H9 (cell line): Measurements from ENCODE around the gene SEMA4C. TPM values are rescaled to one million over a fixed set of nuclear protein-coding genes. Genes with fewer than 3 reads are reported as not detected.

Source experiments
- DNase-seq: peaks from one replicate; pipeline ENCODE4 v3.0.0-alpha.2; 2017
- H2AFZ ChIP-seq: one replicate; pipeline ENCODE4 v1.6.1; 2013; ENCODE audit warnings: mild to moderate bottlenecking, low read length, control low read depth, moderate library complexity
- H2AK5ac ChIP-seq: 2 replicates; pipeline ENCODE4 v1.6.1; 2013; ENCODE audit warnings: low read length, control low read depth, mixed read lengths; ENCODE audit not compliant: insufficient read length
- H2BK120ac ChIP-seq: one replicate; pipeline ENCODE4 v1.6.1; 2013; ENCODE audit warnings: low read depth, mild to moderate bottlenecking, low read length, control low read depth, inconsistent platforms; ENCODE audit not compliant: poor library complexity, severe bottlenecking
- H2BK12ac ChIP-seq: 2 replicates; pipeline ENCODE4 v1.6.1; 2013; ENCODE audit warnings: low read length, control low read depth, mixed read lengths, low read depth; ENCODE audit not compliant: insufficient read length
- H2BK15ac ChIP-seq: 2 replicates; pipeline ENCODE4 v1.6.1; 2013; ENCODE audit warnings: low read depth, low read length, control low read depth
- H2BK20ac ChIP-seq: one replicate; pipeline ENCODE4 v1.6.1; 2013; ENCODE audit warnings: low read depth, mild to moderate bottlenecking, low read length, control low read depth, inconsistent platforms; ENCODE audit not compliant: poor library complexity, severe bottlenecking
- H2BK5ac ChIP-seq: 2 replicates; pipeline ENCODE4 v1.6.1; 2013; ENCODE audit warnings: low read length, control low read depth, mixed read lengths; ENCODE audit not compliant: insufficient read length
- H3K14ac ChIP-seq: 2 replicates; pipeline ENCODE4 v1.6.1; 2013; ENCODE audit warnings: low read length, control low read depth; ENCODE audit not compliant: insufficient read depth
- H3K18ac ChIP-seq: 2 replicates; pipeline ENCODE4 v1.6.1; 2013; ENCODE audit warnings: low read depth, mild to moderate bottlenecking, mixed read lengths, low read length, control low read depth; ENCODE audit not compliant: insufficient read length
- H3K23ac ChIP-seq: 2 replicates; pipeline ENCODE4 v1.6.1; 2013; ENCODE audit warnings: low read length, control low read depth, mixed read lengths, low read depth; ENCODE audit not compliant: insufficient read length
- H3K23me2 ChIP-seq: 2 replicates; pipeline ENCODE4 v1.6.1; 2013; ENCODE audit warnings: low read depth, mild to moderate bottlenecking, mixed read lengths, low read length, control low read depth; ENCODE audit not compliant: insufficient read length, poor library complexity, severe bottlenecking
- H3K27ac ChIP-seq: 2 replicates; pipeline ENCODE4 v1.5.1; 2013; ENCODE audit warnings: low read length, control low read depth, mixed read lengths, low read depth; ENCODE audit not compliant: insufficient read length
- H3K27me3 ChIP-seq: 2 replicates; pipeline ENCODE4 v1.6.1; 2013; ENCODE audit warnings: low read length, control low read depth, inconsistent platforms; ENCODE audit not compliant: insufficient read depth
- H3K4ac ChIP-seq: 2 replicates; pipeline ENCODE4 v1.6.1; 2013; ENCODE audit warnings: low read depth, mild to moderate bottlenecking, control low read depth, inconsistent platforms, low read length, moderate library complexity
- H3K4me1 ChIP-seq: 2 replicates; pipeline ENCODE4 v1.6.1; 2013; ENCODE audit warnings: low read length, control low read depth, inconsistent platforms; ENCODE audit not compliant: insufficient read depth
- H3K4me2 ChIP-seq: 2 replicates; pipeline ENCODE4 v1.6.1; 2013; ENCODE audit warnings: low read length, control low read depth, mixed read lengths; ENCODE audit not compliant: insufficient read length, insufficient read depth
- H3K56ac ChIP-seq: 2 replicates; pipeline ENCODE4 v1.6.1; 2013; ENCODE audit warnings: low read depth, mild to moderate bottlenecking, mixed read lengths, low read length, control low read depth; ENCODE audit not compliant: insufficient read length
- H3K79me1 ChIP-seq: 2 replicates; pipeline ENCODE4 v1.6.1; 2013; ENCODE audit warnings: low read depth, mild to moderate bottlenecking, moderate library complexity, low read length, control low read depth, inconsistent platforms; ENCODE audit not compliant: insufficient read depth, poor library complexity, severe bottlenecking
- H3K79me2 ChIP-seq: 2 replicates; pipeline ENCODE4 v1.6.1; 2013; ENCODE audit warnings: low read length, control low read depth, inconsistent platforms; ENCODE audit not compliant: insufficient read depth
- H3K9ac ChIP-seq: 2 replicates; pipeline ENCODE4 v1.6.1; 2013; ENCODE audit warnings: low read length, control low read depth, mixed read lengths; ENCODE audit not compliant: insufficient read length; ENCODE audit errors: extremely low read depth
- H3K9me3 ChIP-seq: one replicate; pipeline ENCODE4 v1.6.1; 2013; ENCODE audit warnings: low read depth, low read length, inconsistent platforms; ENCODE audit not compliant: control insufficient read depth
- H3T11ph ChIP-seq: one replicate; pipeline ENCODE4 v1.6.1; 2013; ENCODE audit warnings: mild to moderate bottlenecking, low read length, control low read depth, inconsistent platforms
- H4K20me1 ChIP-seq: one replicate; pipeline ENCODE4 v1.6.1; 2013; ENCODE audit not compliant: control insufficient read depth, insufficient read length, insufficient read depth
- H4K5ac ChIP-seq: 2 replicates; pipeline ENCODE4 v1.6.1; 2013; ENCODE audit warnings: low read depth, mild to moderate bottlenecking, mixed read lengths, low read length, control low read depth; ENCODE audit not compliant: insufficient read length
- H4K8ac ChIP-seq: replicated peaks from 2 replicates; pipeline ENCODE4 v1.6.1; 2013; ENCODE audit warnings: low read length, control low read depth, mixed read lengths, low read depth; ENCODE audit not compliant: insufficient read length
- H4K91ac ChIP-seq: 2 replicates; pipeline ENCODE4 v1.6.1; 2013; ENCODE audit warnings: low read depth, mild to moderate bottlenecking, moderate library complexity, mixed read lengths, low read length, control low read depth; ENCODE audit not compliant: insufficient read length
- H3K27ac Mint-ChIP-seq, 3 experiments: 2 replicates in 2 of 3; 3 replicates in 1 of 3; pipeline ENCODE4 v1.8.0; 2020 to 2021; ENCODE audit warnings: mixed read lengths in 3 of 3, mild to moderate bottlenecking in 1 of 3, moderate library complexity in 1 of 3
- H3K27me3 Mint-ChIP-seq: 2 replicates; pipeline ENCODE4 v1.8.0; 2021; ENCODE audit warnings: low read depth, mild to moderate bottlenecking, moderate library complexity, mixed read lengths
- H3K36me3 Mint-ChIP-seq, 3 experiments: 2 replicates in 2 of 3; 3 replicates in 1 of 3; pipeline ENCODE4 v1.8.0; 2020 to 2021; ENCODE audit warnings: low read depth in 3 of 3, mixed read lengths in 3 of 3; ENCODE audit not compliant: insufficient read depth in 1 of 3
- H3K4me1 Mint-ChIP-seq, 2 experiments: 2 replicates each; pipeline ENCODE4 v1.8.0; 2020; ENCODE audit warnings: mixed read lengths in 2 of 2
- H3K4me3 Mint-ChIP-seq, 2 experiments: 2 replicates in 1 of 2; 3 replicates in 1 of 2; pipeline ENCODE4 v1.8.0; 2020 to 2021; ENCODE audit warnings: mild to moderate bottlenecking in 2 of 2, mixed read lengths in 2 of 2, moderate library complexity in 1 of 2
- H3K9me3 Mint-ChIP-seq, 2 experiments: 2 replicates in 1 of 2; 3 replicates in 1 of 2; pipeline ENCODE4 v1.8.0; 2020; ENCODE audit warnings: mild to moderate bottlenecking in 2 of 2, mixed read lengths in 2 of 2, moderate library complexity in 1 of 2
- WGBS: extraction: QIAGEN DNeasy Blood & Tissue Kit; methylation state at CpG from one replicate; pipeline ENCODE4 v1.1.7; 2013; ENCODE audit warnings: missing lambda C conversion rate, low lambda C conversion rate, mixed read lengths; ENCODE audit not compliant: insufficient read length; ENCODE audit errors: extremely low coverage; 5-methylcytosine and 5-hydroxymethylcytosine counted together
- total RNA-seq: library from RNA; stranded (reverse); gene quantifications from 2 replicates; pipeline ENCODE4 v1.2.1, GENCODE V29; 2021
- TF ChIP-seq, protein P1 (sequence below): fragments of 200-600 bp; sonication (generic); conservative IDR thresholded peaks from 3 replicates; pipeline ENCODE4 v1.8.0; 2021; ENCODE audit warnings: antibody characterized with exemption, mild to moderate bottlenecking

SEMA4C gene
- total RNA-seq, 1 experiment from 2014 or later = 81.6 TPM

DNA sequence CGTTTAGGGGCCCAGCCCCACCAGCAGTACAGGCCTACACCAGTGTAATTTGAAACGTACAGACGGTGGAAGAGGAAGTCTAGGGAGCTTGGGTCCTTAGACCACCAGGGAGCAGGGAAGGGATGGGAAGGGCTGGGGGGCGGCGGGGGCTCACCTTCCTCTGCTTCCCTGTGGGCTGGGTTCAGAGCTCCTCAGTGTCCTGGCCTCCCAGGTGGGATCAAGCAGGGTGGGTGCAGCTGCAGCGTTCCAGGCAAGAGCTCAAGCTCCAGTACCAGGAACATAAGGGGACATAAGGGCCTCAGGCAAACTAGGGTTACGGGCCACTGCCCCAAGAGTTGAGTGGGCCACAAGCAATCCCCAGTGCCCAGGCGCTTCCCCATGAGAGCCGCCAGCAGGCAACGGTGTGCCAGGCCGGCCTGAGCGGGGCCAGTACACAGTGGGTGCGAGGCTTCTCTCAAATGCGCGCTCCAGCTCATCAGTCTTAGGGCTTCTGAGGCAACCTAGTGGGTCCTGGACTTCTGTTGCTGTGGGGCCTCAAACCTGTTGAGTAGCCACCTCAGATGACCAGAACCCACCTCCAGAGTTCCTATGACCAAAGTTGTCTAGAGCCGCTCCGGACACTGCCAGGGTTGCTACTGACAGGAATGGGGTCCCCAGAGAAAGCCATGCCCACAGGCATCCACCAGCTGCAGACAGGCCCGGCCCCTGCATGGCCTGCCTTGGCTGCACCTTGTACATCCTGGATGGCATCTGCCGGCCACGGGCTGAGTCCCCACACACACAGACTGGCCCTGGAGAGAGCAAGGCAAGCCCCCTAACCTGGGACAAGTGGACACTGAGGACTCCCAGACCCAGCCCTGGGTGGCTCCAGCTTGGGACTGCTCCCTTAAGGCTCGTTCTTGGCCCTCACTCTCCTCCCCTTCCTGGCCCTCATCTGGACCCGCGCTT, 31.3 kb downstream of the SEMA4C start:
- H2AFZ ChIP-seq = no peak overlapping the region
- H2BK12ac ChIP-seq = no peak overlapping the region
- Mint-ChIP-seq H3K4me3 (no peak overlapping the region), H3K4me1 (peaks cover under 1 to 9% of the 10 kb centered on the region in 2 experiments), H3K27me3 (no peaks in the 10 kb centered on the region; the same call in none of the 2 replicates), H3K9me3 (no peaks in the 10 kb centered on the region), H3K27ac (no peak overlapping the region; a peak in 1 of 7 replicates), H3K36me3 (peaks cover 6 to 29% (median 20%) of the 10 kb centered on the region in 3 experiments; a peak in 6 of 7 replicates)
- no peaks in the 10 kb centered on the region for H3K27me3 ChIP-seq
- no peak overlapping the region for H3K4me2 ChIP-seq
- TF ChIP-seq, protein P1, sequence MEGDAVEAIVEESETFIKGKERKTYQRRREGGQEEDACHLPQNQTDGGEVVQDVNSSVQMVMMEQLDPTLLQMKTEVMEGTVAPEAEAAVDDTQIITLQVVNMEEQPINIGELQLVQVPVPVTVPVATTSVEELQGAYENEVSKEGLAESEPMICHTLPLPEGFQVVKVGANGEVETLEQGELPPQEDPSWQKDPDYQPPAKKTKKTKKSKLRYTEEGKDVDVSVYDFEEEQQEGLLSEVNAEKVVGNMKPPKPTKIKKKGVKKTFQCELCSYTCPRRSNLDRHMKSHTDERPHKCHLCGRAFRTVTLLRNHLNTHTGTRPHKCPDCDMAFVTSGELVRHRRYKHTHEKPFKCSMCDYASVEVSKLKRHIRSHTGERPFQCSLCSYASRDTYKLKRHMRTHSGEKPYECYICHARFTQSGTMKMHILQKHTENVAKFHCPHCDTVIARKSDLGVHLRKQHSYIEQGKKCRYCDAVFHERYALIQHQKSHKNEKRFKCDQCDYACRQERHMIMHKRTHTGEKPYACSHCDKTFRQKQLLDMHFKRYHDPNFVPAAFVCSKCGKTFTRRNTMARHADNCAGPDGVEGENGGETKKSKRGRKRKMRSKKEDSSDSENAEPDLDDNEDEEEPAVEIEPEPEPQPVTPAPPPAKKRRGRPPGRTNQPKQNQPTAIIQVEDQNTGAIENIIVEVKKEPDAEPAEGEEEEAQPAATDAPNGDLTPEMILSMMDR = no peak
- H4K8ac ChIP-seq = no peak overlapping the region
- no peak overlapping the region for H2AK5ac ChIP-seq
- H3K14ac ChIP-seq = no peak overlapping the region
- H3K79me2 ChIP-seq = no peaks in the 10 kb centered on the region
- no peak overlapping the region for H3K9ac ChIP-seq
- no peak overlapping the region for H3K27ac ChIP-seq
- no peaks in the 10 kb centered on the region for H3K9me3 ChIP-seq
- no peak overlapping the region for H3K56ac ChIP-seq
- no peaks in the 10 kb centered on the region for H4K20me1 ChIP-seq
- no peak overlapping the region for H4K91ac ChIP-seq
- no peak overlapping the region for H4K5ac ChIP-seq
- H3K18ac ChIP-seq = no peak overlapping the region
- H3K4ac ChIP-seq = no peak overlapping the region
- no peak overlapping the region for H2BK120ac ChIP-seq
- H3K23me2 ChIP-seq = no peaks in the 10 kb centered on the region
- H2BK15ac ChIP-seq = no peak overlapping the region
- no peak for DNase-seq
- no peak overlapping the region for H2BK20ac ChIP-seq
- no peak overlapping the region for H3T11ph ChIP-seq
- H3K79me1 ChIP-seq = no peaks in the 10 kb centered on the region
- WGBS = no CpG with 5 or more reads among the region's 23 CpGs
- H3K4me1 ChIP-seq = no peaks in the 10 kb centered on the region
- no peak overlapping the region for H2BK5ac ChIP-seq
- no peak overlapping the region for H3K23ac ChIP-seq
